ENCODE results near the gene TNPO1. TPM values are rescaled to one million over a fixed set of nuclear protein-coding genes. Genes with fewer than 3 reads are reported as not detected.

The TNPO1 gene
- total RNA-seq, 2 experiments from 2014 or later, result 105 to 107 TPM

Small RNA genes within 50 kb of the gene (microRNA-seq; reads per million reads assigned to microRNA genes)
- gene MIR4804 (ENCODE audit: borderline microRNAs expressed, borderline replicate concordance), result 3.8 reads per million

Other genes with a start within 250 kb of the TNPO1 start
- under 1 TPM; 0.54 to 0.93 TPM for gene FCHO2, start 139.4 kb downstream of the TNPO1 start, total RNA-seq

Measured in activated naive CD4-positive, alpha-beta T cell treated with anti-CD3 and anti-CD28 coated beads for 36 hours (primary cell).